SK-N-SH (cell line): ENCODE results near the gene SPSB4. TPM values are rescaled to one million over a fixed set of nuclear protein-coding genes. Genes with fewer than 3 reads are reported as not detected.

Experiments used
- CTCF ChIA-PET: fragments of 300-600, 350-600 bp; formaldehyde crosslinking; extraction: SDS; loops from one replicate; lab custom pipeline; 2021; lab: Yijun Ruan, JAX
- POLR2A ChIA-PET: fragments of 350-600 bp; sonication (Branson Sonifier 250); formaldehyde crosslinking; extraction: SDS; loops from one replicate; lab custom pipeline; 2020; ENCODE audit warnings: antibody characterized with exemption, inconsistent platforms; lab: Yijun Ruan, JAX
- DNase-seq: peaks from one replicate; pipeline ENCODE4 v3.0.0; 2012
- H2AFZ ChIP-seq: fragments of 200-600 bp; sonication (generic); 2 replicates; pipeline ENCODE4 v1.8.1; 2016; ENCODE audit warnings: antibody characterized with exemption, mild to moderate bottlenecking, low read depth
- H3F3A ChIP-seq: fragments of 200-600 bp; sonication (generic); replicated peaks from 2 replicates; pipeline ENCODE3; 2016; ENCODE audit warnings: antibody characterized with exemption, mild to moderate bottlenecking; ENCODE audit not compliant: insufficient read depth
- H3K27ac ChIP-seq, 2 experiments: fragments of 200-500 bp in 1 of 2; fragments of 200-600 bp in 1 of 2; sonication (Bioruptor generic) in 1 of 2; sonication (generic), shearing (Covaris generic) in 1 of 2; 2 replicates each; pipeline versions ENCODE4 v1.5.1 to v1.6.1; 2014 to 2016; ENCODE audit warnings: low read depth in 2 of 2, inconsistent platforms in 1 of 2, low read length in 1 of 2, mild to moderate bottlenecking in 1 of 2, mixed read lengths in 1 of 2
- H3K27me3 ChIP-seq: fragments of 200-600 bp; sonication (generic), shearing (Covaris generic); 2 replicates; pipeline ENCODE4 v1.6.1; 2016; ENCODE audit warnings: mixed run types; ENCODE audit not compliant: insufficient read depth
- H3K36me3 ChIP-seq, 2 experiments: fragments of 200-500 bp in 1 of 2; fragments of 200-600 bp in 1 of 2; sonication (Bioruptor generic) in 1 of 2; sonication (generic) in 1 of 2; replicated peaks in 1 of 2; 2 replicates each; pipeline versions ENCODE3 to v1.5.1; 2014 to 2016; ENCODE audit warnings: low read length in 1 of 2, mild to moderate bottlenecking in 1 of 2; ENCODE audit not compliant: insufficient read depth in 2 of 2, control insufficient read depth in 1 of 2
- H3K4me1 ChIP-seq, 2 experiments: fragments of 200-500 bp in 1 of 2; fragments of 200-600 bp in 1 of 2; sonication (Bioruptor generic) in 1 of 2; sonication (generic), shearing (Covaris generic) in 1 of 2; 2 replicates each; pipeline versions ENCODE4 v1.5.1 to v1.6.1; 2014 to 2016; ENCODE audit warnings: low read depth in 1 of 2, low read length in 1 of 2, mixed run types in 1 of 2; ENCODE audit not compliant: insufficient read depth in 2 of 2, control insufficient read depth in 1 of 2
- H3K4me2 ChIP-seq: fragments of 200-600 bp; sonication (generic), shearing (Covaris generic); 2 replicates; pipeline ENCODE4 v1.6.1; 2017; ENCODE audit warnings: mixed run types
- H3K4me3 ChIP-seq, 2 experiments: fragments of 200-500 bp in 1 of 2; fragments of 200-600 bp in 1 of 2; sonication (Bioruptor generic) in 1 of 2; sonication (generic), shearing (Covaris generic) in 1 of 2; 2 replicates each; pipeline versions ENCODE4 v1.5.1 to v1.8.1; 2014 to 2016; ENCODE audit warnings: low read depth in 2 of 2, inconsistent platforms in 1 of 2, low read length in 1 of 2, mild to moderate bottlenecking in 1 of 2, mixed read lengths in 1 of 2, moderate library complexity in 1 of 2
- H3K79me2 ChIP-seq: fragments of 200-600 bp; sonication (generic); 2 replicates; pipeline ENCODE4 v1.8.1; 2017; ENCODE audit warnings: mild to moderate bottlenecking; ENCODE audit not compliant: insufficient read depth
- H3K9ac ChIP-seq: fragments of 200-600 bp; sonication (generic); 2 replicates; pipeline ENCODE4 v1.6.1; 2017; ENCODE audit warnings: mixed run types
- H3K9me2 ChIP-seq: fragments of 200-600 bp; sonication (generic); 2 replicates; pipeline ENCODE4 v1.6.1; 2017; ENCODE audit warnings: mixed run types
- H3K9me3 ChIP-seq: fragments of 200-600 bp; sonication (generic); 2 replicates; pipeline ENCODE4 v1.6.1; 2017; ENCODE audit warnings: mixed run types, mild to moderate bottlenecking, moderate library complexity
- H4K20me1 ChIP-seq: fragments of 200-600 bp; sonication (generic); 2 replicates; pipeline ENCODE4 v1.6.1; 2017; ENCODE audit warnings: mild to moderate bottlenecking, mixed run types; ENCODE audit not compliant: insufficient read depth
- FOSL2 ChIP-seq: IDR thresholded peaks from 2 replicates; pipeline ENCODE4 v1.4.0; 2012; ENCODE audit warnings: low read depth, mild to moderate bottlenecking, moderate library complexity, borderline replicate concordance
- GATA2 ChIP-seq: sonication (generic); formaldehyde crosslinking; IDR thresholded peaks from 2 replicates; pipeline ENCODE4 v1.5.0; 2020; ENCODE audit warnings: mild to moderate bottlenecking, missing genetic modification reagents
- RAD21 ChIP-seq: IDR thresholded peaks from 2 replicates; pipeline ENCODE4 v1.6.1; 2012; ENCODE audit warnings: mild to moderate bottlenecking, low read length
- RCOR1 ChIP-seq: fragments of 150-350 bp; IDR thresholded peaks from 2 replicates; pipeline ENCODE4 v1.6.1; 2017; ENCODE audit warnings: antibody characterized with exemption, low read length
- SIN3A ChIP-seq: IDR thresholded peaks from 2 replicates; pipeline ENCODE4 v1.6.1; 2012; ENCODE audit warnings: low read depth, mild to moderate bottlenecking, low read length, moderate library complexity, borderline replicate concordance
- SMC3 ChIP-seq: IDR thresholded peaks from 2 replicates; pipeline ENCODE4 v1.6.1; 2012; ENCODE audit warnings: low read depth, low read length, improper control_type of control experiment
- WGBS: methylation state at CpG from one replicate; pipeline ENCODE4 v1.1.6; 2017; ENCODE audit warnings: low lambda C conversion rate; 5-methylcytosine and 5-hydroxymethylcytosine counted together
- polyA plus RNA-seq, 3 experiments: library from polyadenylated mRNA; depleted of rRNA; stranded (reverse); fragments of >200 nt; gene quantifications; 2 replicates each; pipeline ENCODE4 v1.2.3, GENCODE V29; 2012
- TF ChIP-seq, protein P1 (sequence below): IDR thresholded peaks from 2 replicates; pipeline ENCODE4 v1.6.1; 2012; ENCODE audit warnings: mild to moderate bottlenecking, low read depth, low read length, moderate library complexity
- TF ChIP-seq, protein P2 (sequence below): IDR thresholded peaks from 2 replicates; pipeline ENCODE4 v1.4.0; 2012; ENCODE audit warnings: low read depth, borderline replicate concordance

Gene SPSB4
- polyA plus RNA-seq, 1 of the 3 experiments (the other 2 are of a cell fraction), result 0.10 TPM

DNA sequence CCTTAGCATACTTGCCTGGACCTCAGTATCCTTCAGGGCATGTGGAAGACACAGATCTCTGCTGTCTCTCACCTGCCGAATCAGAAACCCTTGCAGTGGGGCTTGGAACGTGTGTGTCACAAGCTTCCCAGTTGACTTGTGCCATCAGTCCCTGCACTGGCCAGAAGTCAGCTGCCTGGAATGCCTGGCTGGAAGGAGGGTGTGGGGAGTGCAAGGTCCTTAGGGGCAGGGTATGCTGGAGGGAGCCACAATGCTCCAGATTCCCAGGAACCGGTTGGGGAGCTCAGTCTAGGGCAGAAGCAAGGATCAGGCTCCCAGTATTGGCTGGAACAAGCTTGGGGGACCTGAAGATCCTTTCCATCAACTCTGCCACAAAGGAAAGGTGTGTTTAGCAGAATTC, 27.1 kb downstream of the SPSB4 start (continued):
- no peak for TF ChIP-seq SMC3
- TF ChIP-seq GATA2 (CRISPR knock-in tag), result no peak
- TF ChIP-seq, protein P1, sequence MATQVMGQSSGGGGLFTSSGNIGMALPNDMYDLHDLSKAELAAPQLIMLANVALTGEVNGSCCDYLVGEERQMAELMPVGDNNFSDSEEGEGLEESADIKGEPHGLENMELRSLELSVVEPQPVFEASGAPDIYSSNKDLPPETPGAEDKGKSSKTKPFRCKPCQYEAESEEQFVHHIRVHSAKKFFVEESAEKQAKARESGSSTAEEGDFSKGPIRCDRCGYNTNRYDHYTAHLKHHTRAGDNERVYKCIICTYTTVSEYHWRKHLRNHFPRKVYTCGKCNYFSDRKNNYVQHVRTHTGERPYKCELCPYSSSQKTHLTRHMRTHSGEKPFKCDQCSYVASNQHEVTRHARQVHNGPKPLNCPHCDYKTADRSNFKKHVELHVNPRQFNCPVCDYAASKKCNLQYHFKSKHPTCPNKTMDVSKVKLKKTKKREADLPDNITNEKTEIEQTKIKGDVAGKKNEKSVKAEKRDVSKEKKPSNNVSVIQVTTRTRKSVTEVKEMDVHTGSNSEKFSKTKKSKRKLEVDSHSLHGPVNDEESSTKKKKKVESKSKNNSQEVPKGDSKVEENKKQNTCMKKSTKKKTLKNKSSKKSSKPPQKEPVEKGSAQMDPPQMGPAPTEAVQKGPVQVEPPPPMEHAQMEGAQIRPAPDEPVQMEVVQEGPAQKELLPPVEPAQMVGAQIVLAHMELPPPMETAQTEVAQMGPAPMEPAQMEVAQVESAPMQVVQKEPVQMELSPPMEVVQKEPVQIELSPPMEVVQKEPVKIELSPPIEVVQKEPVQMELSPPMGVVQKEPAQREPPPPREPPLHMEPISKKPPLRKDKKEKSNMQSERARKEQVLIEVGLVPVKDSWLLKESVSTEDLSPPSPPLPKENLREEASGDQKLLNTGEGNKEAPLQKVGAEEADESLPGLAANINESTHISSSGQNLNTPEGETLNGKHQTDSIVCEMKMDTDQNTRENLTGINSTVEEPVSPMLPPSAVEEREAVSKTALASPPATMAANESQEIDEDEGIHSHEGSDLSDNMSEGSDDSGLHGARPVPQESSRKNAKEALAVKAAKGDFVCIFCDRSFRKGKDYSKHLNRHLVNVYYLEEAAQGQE, result no peak

DNA sequence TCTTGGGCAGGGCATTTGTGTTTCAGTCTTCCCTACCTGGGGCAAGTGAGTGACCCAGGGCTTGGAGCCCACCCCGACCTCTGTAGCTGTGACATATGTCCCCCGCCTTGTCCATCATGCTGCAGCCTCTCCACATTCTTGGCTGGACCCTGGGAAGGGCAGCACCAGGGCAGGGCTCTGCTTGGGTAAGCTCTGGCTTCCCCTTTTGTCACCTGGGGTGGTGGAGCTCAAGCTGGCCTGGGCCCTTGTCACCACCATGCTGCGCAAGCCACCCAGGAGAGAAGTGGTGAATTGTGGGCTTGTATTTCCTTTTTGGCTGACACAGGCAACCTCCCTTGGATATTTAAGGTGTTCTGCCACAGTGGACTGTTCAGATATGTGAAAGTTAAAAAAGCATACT, 29.3 kb downstream of the SPSB4 start:
- WGBS, result 38% methylated on average over 3 of the region's 3 CpGs
- Histone ChIP-seq H3K9me2 (no peaks in the 10 kb centered on the region), H3F3A (no peaks in the 10 kb centered on the region), H3K4me2 (no peak overlapping the region), H2AFZ (no peak overlapping the region), H3K36me3 (no peaks in the 10 kb centered on the region), H3K79me2 (no peaks in the 10 kb centered on the region), H3K4me3 (no peak overlapping the region), H3K4me1 (peaks cover 0 to 34% of the 10 kb centered on the region in 2 experiments; a peak in 1 of 4 replicates), H3K9ac (no peak overlapping the region), H3K27me3 (no peaks in the 10 kb centered on the region), H4K20me1 (no peaks in the 10 kb centered on the region), H3K27ac (no peak overlapping the region), H3K9me3 (no peaks in the 10 kb centered on the region)
- CTCF ChIA-PET, result interaction anchor here (1.8 kb wide), 1 partner anchor 29 kb away, joined by 6 read pairs; the partner anchor contains the start of gene SPSB4
- no peak for DNase-seq
- TF ChIP-seq GATA2 (CRISPR knock-in tag) (no peak), RAD21 (no peak), SMC3 (no peak), FOSL2 (no peak), SIN3A (no peak), RCOR1 (no peak)
- TF ChIP-seq, protein P2, sequence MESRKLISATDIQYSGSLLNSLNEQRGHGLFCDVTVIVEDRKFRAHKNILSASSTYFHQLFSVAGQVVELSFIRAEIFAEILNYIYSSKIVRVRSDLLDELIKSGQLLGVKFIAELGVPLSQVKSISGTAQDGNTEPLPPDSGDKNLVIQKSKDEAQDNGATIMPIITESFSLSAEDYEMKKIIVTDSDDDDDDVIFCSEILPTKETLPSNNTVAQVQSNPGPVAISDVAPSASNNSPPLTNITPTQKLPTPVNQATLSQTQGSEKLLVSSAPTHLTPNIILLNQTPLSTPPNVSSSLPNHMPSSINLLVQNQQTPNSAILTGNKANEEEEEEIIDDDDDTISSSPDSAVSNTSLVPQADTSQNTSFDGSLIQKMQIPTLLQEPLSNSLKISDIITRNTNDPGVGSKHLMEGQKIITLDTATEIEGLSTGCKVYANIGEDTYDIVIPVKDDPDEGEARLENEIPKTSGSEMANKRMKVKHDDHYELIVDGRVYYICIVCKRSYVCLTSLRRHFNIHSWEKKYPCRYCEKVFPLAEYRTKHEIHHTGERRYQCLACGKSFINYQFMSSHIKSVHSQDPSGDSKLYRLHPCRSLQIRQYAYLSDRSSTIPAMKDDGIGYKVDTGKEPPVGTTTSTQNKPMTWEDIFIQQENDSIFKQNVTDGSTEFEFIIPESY, result no peak
- TF ChIP-seq, protein P1, result no peak
- POLR2A ChIA-PET, result no interaction called here
